ENCODE results near the gene HSPB9. TPM values are rescaled to one million over a fixed set of nuclear protein-coding genes. Genes with fewer than 3 reads are reported as not detected.
"Not testable (repeated sequence)": the region's sequence is repeated elsewhere in the genome, so short reads cannot be mapped to it uniquely, and the experiment has no call there.

The HSPB9 gene
- total and polyA plus RNA-seq, 10 donors, result 0.11 to 0.19 (median 0.17) TPM; not detected in 6

DNA sequence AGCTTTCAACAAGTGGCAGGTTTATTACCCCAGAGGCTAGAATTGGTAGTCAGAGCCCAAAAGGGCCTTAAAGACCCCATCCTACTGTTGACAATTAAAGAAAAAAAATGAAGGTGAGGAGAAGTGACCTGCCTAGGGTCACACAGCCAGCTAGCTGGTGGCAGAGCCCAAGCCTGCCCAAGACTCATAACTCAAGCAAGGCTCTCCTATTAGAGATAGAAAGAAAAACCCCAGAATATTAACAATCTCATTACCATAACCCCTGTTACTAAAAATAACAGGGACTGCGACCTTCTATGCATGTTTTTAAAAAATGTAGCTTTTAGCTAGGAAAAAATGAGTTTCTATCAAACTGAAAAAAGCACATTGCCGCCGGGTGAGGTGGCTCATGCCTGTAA is 14.0 kb downstream of the HSPB9 start:
- WGBS, 5 donors, result 39 to 80% (median 62%) methylated on average over 3 of the region's 3 CpGs
- intact Hi-C loops (cut with DNase I; ENCODE audit: low total_unique reads), result no loop called here
- peak overlapping the region; percentile 64 to 90 (median 82) for H3K27ac ChIP-seq
- H3K27me3 ChIP-seq (replicated peaks in 1 of 7), result no peaks in the 10 kb centered on the region
- TF ChIP-seq POLR2AphosphoS5 (IDR thresholded peaks at IDR 0.05), result no peak
- no peak for TF ChIP-seq POLR2A (IDR thresholded peaks at IDR 0.05)
- no peak for TF ChIP-seq CTCF (IDR thresholded peaks at IDR 0.05 in 8 of 11, conservative IDR thresholded peaks at IDR 0.05 in 3 of 11)
- H3K4me3 ChIP-seq, result peak overlapping the region in 2 of 8 donors; percentile 19 to 60
- DNase-seq, result no peak
- peaks cover 0 to 53% (median 13%) of the 10 kb centered on the region in 6 donors for H3K36me3 ChIP-seq
- no peaks in the 10 kb centered on the region for H3K9me3 ChIP-seq
- peaks cover 53 to 100% (median 93%) of the 10 kb centered on the region in 6 donors for H3K4me1 ChIP-seq

DNA sequence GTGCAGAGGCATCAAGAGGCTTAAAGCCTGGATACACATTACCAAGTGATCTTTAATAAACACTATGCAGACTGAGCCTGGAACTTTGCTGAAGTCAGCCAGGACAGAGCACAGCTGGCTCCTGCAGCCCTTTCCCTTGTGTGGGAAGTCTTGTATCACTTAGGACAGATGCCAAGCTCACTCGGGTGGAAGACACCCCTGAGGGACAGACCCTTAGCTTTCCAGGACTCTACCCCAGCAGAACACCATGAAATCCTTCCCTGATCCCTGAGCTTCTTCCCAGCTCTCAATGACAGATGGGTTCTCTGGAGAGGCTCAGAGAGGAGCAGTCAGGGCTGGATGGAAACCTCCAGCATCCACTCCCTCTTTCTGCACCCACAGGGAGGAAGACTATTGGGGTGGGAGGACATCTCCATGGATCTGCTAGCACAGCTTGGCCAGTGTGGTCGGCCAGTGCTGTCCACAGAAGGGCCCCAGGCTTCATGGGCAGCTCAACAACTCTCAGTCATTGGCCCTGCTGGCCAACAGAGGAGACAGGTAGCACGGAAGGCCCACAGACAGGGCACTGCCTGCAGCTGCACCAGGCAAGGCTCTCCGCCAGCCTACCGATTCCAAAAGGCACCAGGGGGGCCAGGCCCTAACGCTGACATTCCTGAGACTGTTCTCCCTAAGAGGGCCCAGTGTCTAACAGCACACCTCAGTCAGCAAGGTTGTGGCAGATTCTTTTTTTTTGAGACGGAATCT is 16.3 kb downstream of the HSPB9 start:
- Histone ChIP-seq H3K4me1 (peaks cover 30 to 100% (median 86%) of the 10 kb centered on the region in 6 donors), H3K9me3 (no peaks in the 10 kb centered on the region), H3K27me3 (replicated peaks in 1 of 7) (no peaks in the 10 kb centered on the region), H3K4me3 (peak overlapping the region in 1 of 8 donors; percentile 13), H3K36me3 (peaks cover 0 to 75% (median 22%) of the 10 kb centered on the region in 6 donors), H3K27ac (peak overlapping the region in 4 of 8 donors; percentile 34 to 85 (median 72))
- 79 to 84% (median 81%) methylated on average over 4 to 7 of the region's 7 CpGs for WGBS, 5 donors
- no peak for DNase-seq
- intact Hi-C loops (cut with DNase I; ENCODE audit: low total_unique reads), result no loop called here
- TF ChIP-seq POLR2A (IDR thresholded peaks at IDR 0.05), result no peak
- peak in 1 of 3 donors; percentile 48 for TF ChIP-seq POLR2AphosphoS5 (IDR thresholded peaks at IDR 0.05)
- TF ChIP-seq CTCF (IDR thresholded peaks at IDR 0.05 in 8 of 11, conservative IDR thresholded peaks at IDR 0.05 in 3 of 11), result no peak

GRCh38 chr17:42140690-42141089 is 18.1 kb downstream of the HSPB9 start:
- H3K9me3 ChIP-seq; H3K4me3 ChIP-seq; DNase-seq; intact Hi-C loops (cut with DNase I; ENCODE audit: low total_unique reads); H3K27me3 ChIP-seq (replicated peaks in 1 of 7): not testable (repeated sequence)
- WGBS, 5 donors, result 85 to 98% (median 94%) methylated on average over 7 of the region's 7 CpGs
- peaks cover 14 to 97% (median 69%) of the 10 kb centered on the region in 6 donors for H3K4me1 ChIP-seq
- H3K27ac ChIP-seq, result peak overlapping the region in 2 of 8 donors; percentile 5 to 36
- peaks cover 0 to 93% (median 30%) of the 10 kb centered on the region in 6 donors for H3K36me3 ChIP-seq

DNA sequence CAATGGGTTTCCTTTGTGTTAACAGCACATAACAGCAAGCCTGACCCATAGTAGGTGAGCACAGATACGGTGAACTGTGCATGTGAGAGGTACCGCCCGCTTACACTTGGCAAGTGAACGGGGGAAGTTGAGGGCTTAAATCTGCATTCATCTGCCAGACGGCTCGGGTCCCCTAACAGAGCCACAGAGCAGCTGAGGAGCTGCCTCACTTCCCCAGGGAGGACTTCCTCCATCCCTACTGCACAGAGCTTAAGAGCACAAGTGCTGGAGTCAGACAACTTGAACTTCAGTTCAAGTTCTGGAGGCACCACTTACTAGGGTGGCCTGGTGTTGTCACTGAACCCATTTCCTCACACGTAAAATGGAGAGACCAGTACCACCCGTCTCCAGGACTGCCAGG is 18.8 kb downstream of the HSPB9 start:
- DNase-seq, result no peak
- WGBS, 5 donors, result 47 to 69% (median 62%) methylated on average over 8 of the region's 8 CpGs
- Histone ChIP-seq H3K36me3 (peaks cover 0 to 99% (median 36%) of the 10 kb centered on the region in 6 donors), H3K27ac (peak overlapping the region in 2 of 8 donors; percentile 5 to 36), H3K4me3 (no peak overlapping the region), H3K9me3 (no peaks in the 10 kb centered on the region), H3K27me3 (replicated peaks in 1 of 7) (no peaks in the 10 kb centered on the region), H3K4me1 (peaks cover 9 to 97% (median 63%) of the 10 kb centered on the region in 6 donors)
- TF ChIP-seq POLR2A (IDR thresholded peaks at IDR 0.05) (no peak), POLR2AphosphoS5 (IDR thresholded peaks at IDR 0.05) (no peak), CTCF (IDR thresholded peaks at IDR 0.05 in 8 of 11, conservative IDR thresholded peaks at IDR 0.05 in 3 of 11) (no peak)
- intact Hi-C loops (cut with DNase I; ENCODE audit: low total_unique reads), result no loop called here
